Epidermal melanocyte (primary cell): ENCODE results near the gene AKAP6.

ENCODE experiments used
- DNase-seq: peaks from one replicate; pipeline ENCODE4 v3.0.0; 2011; ENCODE audit warnings: low spot score; ENCODE audit not compliant: insufficient read length

AKAP6 gene

DNA sequence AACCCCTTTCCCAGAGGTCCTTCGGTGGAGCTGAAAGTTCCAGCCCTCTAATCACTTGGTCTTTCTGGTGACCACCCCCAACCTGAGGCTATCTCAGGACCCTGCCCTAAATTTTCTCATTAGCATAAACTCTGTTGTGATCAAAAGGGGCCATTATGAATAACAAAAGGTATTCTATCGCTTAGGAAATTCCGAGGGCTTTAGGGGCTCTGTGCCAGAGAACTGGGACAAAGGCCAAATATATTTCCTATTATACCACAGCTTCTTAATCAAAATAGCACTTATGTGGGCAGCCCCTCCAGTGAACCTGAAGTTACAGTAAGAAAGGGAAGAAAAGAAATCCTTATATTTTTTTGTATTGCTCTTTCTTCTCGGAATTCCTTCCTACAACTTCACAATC lies 484.3 kb downstream of the AKAP6 start:
- DNase-seq: no peak

DNA sequence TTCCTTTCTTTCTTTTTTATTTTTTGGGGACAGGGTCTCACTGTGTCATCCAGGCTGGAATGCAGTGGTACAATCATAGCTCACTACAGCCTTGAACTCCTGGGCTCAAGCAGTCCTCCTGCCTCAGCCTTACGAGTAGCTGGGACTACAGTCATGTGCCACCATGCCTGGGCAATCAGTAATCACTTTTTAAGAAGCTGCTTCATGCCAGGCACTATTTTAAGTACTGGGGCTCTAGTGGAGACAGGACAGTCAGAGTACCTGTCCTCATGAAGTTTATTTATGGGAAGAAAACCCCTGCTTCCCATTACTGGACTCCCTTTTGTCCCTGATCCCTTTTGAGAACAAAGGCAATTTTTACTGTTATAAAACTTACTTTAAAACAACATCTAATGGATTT lies 485.6 kb downstream of the AKAP6 start:
- DNase-seq: no peak

DNA sequence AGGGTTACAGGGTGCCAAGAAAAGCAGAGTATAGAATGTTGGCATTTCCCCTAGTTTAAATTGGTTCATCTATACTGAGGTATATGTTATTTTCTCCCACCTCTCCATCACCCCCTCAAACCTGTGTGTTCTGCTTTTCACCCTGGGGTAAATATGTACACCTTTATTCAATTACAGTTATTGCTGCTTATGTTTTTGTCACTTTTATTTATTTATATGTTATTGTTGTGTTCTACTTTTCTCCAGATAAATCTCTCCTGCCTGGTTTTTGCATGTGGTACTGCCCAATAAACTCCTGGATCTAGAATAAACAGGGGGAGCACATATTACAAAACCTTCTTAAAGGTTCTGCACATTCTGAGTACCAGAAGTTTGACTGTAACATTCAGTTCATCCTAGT lies 487.5 kb downstream of the AKAP6 start:
- DNase-seq: no peak

DNA sequence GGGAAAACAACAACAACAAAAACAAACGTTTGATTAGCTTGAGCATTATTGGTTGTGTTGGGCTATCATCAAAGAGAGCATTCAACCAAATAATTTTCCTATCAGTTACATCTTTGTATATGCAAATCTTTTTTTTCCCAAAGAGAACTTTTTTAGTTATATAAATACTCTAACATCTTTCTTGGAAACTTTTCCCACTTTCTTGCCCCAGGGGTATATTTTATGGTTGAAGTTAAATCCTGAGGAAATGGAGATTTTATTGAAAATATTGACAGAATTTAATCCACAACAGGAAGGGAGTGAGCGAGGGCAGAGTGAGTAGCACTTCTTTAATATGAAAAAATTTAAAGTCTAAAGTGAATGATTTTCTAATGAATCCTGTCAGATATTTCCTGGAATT lies 488.7 kb downstream of the AKAP6 start:
- no peak for DNase-seq

DNA sequence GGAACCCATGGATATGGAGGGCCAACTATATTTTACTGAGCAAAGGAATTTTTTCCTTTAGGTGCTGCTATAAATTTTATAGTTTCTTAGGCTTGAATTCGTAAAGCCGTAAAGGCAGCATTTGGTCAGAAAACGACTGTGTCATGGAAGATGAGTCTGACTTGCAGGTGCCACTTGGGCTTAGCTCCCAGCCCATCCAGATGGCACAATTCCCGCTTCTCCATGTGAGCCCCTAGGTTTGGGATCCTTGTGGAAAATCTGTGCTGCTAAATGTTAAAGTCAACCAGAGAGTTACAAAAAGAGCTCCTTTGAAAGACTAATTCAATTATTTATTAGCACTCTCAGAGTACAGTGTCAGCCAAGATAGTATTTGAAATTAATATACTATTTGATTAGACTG lies 489.5 kb downstream of the AKAP6 start:
- no peak for DNase-seq

DNA sequence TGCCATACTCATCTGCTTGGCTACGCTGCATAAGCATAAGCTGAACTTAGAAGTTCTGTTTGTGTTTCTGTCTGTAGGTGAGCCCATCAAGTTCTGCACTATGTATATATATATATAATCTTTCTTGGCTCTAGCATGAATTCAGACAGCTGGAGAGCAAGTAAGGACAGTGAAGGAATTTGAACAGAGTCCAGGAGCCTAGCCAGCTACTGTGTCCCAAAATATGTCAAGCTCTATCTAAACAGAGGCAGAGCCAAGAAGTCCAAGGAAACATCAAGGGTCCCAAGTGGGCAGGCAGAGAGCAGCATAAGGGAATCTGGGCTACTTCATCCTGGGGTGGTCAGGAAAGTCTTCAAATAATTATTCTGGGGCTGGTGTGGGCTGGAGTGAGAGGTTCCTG lies 491.1 kb downstream of the AKAP6 start:
- no peak for DNase-seq

DNA sequence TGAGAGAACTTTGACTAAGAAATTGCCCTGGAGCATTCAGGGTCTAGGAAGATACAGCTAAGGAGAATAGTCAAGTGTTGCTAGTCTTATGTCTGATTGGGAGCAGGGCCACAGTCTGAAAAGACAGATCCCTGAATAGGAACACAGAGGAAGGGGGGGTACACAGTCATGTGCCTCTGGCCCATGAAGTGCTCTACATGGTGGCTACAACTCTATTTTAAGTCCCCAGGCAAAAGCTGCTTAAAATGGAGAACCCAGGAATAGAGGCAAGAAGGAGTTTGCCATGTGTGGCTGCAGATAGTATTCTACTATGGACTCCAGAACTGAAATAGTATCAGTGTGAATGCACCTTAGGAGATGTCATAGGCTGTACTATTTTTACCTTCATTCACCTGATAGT lies 491.6 kb downstream of the AKAP6 start:
- no peak for DNase-seq

DNA sequence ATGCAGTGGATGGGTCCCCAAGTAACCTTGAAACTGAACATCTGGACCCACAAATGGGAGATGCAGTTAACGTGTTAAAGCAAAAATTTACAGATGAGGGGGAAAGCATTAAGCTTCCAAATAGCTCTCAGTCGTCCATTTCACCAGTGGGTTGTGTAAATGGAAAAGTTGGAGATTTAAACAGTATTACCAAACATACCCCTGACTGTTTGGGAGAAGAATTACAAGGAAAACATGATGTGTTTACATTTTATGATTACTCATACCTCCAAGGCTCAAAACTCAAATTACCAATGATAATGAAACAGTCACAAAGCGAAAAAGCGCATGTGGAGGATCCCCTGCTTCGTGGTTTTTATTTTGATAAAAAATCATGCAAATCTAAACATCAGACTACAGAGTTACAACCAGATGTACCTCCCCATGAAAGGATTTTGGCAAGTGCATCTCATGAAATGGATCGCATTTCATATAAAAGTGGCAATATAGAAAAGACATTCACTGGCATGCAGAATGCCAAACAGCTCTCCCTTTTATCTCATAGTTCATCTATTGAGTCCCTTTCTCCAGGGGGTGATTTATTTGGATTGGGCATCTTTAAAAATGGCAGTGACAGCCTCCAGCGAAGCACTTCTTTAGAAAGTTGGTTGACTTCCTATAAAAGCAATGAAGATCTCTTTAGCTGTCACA lies 493.0 kb downstream of the AKAP6 start:
- DNase-seq: no peak

DNA sequence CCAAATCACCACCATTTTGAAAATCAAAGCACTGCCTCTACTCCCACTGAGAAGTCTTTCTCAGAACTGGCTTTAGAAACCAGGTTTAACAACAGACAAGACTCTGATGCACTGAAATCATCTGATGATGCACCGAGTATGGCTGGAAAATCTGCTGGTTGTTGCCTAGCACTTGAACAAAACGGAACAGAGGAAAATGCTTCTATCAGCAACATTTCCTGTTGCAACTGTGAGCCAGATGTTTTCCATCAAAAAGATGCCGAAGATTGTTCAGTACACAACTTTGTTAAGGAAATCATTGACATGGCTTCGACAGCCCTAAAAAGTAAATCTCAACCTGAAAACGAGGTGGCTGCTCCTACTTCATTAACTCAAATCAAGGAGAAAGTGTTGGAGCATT lies 494.6 kb downstream of the AKAP6 start:
- DNase-seq: no peak

DNA sequence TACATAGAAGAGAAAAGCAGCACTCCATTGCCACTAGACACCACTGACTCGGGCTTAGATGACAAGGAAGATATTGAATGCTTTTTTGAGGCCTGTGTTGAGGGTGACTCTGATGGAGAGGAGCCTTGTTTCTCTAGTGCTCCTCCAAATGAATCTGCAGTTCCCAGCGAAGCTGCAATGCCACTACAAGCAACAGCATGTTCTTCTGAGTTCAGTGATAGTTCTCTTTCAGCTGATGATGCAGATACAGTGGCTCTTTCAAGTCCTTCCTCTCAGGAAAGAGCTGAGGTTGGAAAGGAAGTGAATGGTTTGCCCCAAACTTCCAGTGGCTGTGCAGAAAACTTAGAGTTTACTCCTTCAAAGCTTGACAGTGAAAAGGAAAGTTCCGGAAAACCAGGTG lies 495.1 kb downstream of the AKAP6 start:
- DNase-seq: no peak

DNA sequence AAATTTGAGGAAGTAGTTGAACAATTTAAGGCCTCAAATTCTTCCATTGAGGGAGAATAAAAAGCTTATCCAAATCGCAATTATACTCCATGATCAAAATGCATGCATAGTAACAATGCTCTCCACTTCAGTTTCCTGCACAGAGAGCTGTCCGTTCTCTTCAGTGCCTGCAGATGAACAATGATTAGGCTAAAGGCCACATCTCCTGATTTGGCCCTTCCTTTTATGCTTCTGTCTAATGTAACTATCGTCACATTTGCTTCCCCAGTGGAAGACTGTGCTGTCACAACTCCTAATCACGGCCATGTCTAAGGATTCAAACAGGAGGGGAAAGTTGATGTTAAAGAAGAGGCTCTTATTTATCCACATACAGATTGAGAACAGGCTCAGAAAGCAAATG lies 496.0 kb downstream of the AKAP6 start:
- DNase-seq: no peak

DNA sequence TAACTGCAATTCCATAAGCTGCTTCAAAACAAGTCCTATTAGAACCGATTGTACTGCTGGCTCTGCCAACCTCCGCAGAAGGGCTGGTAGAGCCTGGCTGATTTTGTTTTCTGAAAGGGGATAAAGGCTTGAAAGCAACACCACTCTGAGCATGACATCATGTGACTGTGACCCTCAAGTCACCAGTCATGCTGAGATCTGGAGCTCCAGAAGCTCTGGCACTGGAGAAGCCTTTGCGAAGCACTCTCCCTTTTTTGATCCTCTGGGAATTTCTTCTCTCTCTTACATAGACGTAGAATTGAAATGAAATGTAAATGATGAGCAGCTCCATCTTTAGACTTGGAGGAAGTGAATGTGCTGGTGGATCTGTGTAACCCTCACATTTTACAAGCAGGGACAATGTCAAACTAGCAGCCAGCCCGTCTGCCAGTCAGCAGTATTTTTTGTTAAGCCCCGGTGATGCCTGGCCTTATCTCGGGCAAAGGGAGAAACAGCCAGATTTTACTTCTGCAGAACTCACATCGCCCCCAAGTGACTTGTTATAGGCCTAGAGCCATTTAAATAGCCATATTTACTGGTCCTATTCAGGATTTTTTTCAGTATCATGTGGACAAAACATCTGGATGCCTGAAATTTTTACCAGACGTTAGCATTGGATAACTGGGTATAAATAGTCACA lies 497.4 kb downstream of the AKAP6 start:
- DNase-seq: no peak

DNA sequence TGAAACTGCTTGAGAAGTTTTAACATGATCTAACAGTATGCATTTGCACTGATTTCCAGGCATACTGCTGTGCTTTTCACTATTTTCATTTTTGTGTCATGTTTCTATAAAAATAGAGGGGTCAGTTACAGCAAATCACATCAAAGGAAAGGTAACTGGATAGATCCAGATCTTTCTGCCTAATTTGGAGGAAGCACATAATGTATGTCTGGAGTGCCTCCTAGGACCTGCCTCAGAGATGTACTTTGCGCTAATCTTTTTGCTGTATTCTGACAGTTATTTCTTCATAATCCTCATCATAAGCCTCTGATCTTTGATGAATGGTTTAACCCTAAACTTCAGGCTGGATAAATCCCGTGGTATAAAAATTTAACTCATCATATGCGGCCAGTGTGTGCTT lies 498.4 kb downstream of the AKAP6 start:
- DNase-seq: no peak

DNA sequence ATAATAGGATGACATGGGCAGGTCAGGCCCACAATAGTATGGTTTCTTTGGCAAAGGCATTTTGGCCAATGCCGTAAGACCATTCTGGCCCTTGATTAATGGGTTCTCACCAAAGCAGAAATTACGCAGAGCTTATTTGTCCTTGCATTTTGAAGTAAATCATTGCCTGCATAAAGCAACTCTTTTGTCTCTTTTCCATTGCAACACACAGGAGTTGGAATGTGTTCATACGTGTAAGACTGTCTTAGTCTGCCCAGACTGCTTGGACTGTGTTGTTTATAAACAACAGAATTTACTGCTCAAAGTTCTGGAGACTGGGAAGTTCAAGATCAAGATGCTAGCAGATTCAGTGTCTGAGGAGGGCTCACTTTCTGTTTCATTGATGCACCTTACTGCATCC lies 506.8 kb downstream of the AKAP6 start:
- DNase-seq: no peak

DNA sequence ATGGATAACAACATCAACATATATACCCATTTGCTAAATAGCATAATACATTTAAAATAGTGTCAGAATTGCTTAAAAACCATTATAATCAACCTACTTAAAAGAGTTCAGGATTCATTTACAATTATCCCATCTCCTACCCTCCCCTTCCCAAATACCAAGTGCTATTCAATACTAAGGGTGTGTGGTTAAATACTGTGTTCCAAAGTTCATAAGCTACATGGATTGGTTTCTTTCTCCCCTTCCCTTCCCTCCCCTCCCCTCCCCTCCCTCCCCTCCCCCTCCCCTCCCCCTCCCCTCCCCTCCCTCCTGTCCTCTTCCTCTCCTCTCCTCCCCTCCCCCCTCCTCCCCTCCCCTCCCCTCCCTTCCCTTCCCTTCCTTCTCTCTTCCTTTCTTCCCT lies 512.6 kb downstream of the AKAP6 start:
- DNase-seq: no peak

DNA sequence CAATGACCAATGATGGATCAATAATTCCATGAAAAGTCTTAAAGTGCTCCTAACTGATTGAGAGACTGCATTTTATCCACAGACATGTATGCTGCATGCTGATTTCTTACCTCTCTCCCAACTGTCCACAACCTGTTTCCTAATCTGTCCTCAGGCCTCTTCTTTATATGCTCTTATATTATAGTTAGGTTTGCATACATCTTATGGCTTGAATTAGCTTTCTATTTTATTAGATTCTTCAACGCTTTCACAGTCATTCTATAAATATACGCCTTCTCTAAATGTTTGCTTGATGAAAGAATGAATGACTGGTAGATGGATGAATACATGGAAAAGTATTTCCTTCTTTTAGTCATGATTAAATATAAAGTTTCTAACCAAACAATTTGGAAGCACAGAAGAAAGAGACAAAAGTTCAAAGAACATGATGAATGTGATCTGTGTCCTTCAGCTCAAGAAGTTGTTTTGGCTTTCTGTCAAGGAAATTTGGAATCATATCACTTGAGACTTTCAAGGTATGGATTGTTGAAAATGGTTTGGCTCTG lies 517.8 kb downstream of the AKAP6 start:
- no peak for DNase-seq

DNA sequence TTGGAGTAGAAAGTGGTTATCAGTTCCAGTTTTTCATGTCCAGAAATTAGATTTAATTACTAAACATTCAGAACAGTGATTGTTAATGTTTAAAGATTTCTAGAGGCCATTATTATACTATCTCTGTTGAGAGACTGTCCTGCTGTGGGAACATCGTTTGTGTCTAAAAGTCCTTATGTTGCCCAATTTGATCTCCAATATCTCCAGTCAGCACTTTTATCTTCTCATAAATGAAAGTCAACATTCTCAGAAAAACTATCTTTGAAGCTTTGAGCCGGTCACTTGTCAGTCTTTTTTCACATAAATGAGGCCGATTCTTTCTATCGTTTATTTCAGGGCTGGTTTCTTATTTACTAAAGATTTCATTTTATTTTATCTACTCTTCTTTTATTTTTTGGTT lies 518.8 kb downstream of the AKAP6 start:
- DNase-seq: no peak

DNA sequence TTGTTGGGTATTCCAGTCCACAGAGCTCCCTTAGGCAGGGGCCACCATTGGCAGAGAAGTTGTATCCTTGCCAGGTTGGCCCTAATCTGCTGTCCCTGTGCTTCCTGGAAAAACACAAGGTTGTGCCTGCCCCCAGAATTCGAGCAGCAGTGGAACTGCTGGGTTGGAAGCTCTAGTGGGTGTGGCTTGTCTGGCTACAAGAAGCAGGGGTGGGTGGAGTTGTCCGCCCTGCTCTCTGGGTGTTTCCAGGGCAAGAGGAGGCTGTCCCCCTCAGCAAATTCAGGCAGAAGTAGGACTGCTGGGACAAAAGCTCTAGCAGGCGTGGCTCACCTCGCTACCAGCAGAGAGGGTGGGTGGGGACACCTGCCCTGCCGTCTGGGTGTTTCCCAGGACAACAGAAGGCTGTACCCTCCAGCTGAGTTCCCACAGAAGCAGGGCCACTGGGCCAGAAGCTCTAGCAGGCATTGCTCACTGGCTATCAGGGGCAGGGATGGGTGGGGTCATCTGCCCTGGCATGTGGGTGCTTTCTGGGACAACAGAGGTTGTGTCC lies 536.8 kb downstream of the AKAP6 start:
- no peak for DNase-seq

DNA sequence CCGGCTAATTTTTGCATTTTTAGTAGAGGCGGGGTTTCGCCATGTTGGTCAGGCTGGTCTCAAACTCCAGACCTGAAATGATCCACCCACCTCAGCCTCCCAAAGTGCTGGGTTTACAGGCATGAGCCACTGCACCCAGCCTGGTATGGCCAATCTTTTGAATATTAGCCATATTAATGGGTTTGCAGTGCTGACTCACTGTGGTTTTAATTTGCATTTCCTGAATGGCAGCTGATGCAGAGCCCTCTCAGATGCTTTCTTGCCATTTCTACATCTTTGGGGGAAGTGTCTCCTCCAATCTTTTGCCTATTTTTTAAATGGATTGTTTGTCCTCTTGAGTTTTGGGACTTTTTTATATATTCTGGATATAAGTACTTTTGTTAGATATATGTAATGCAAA lies 554.1 kb downstream of the AKAP6 start:
- no peak for DNase-seq
